B cell (primary cell): Measurements from ENCODE around the gene RNF223. TPM values are rescaled to one million over a fixed set of nuclear protein-coding genes. Genes with fewer than 3 reads are reported as not detected.

Source experiments
- ATAC-seq: fragments of 200-7000 bp; cut with Tn5 transposase; one replicate; pipeline ENCODE4 v1.10.0; 2021; ENCODE audit warnings: low read depth, mild to moderate bottlenecking, moderate number of reproducible peaks, moderate library complexity
- CTCF ChIA-PET: fragments of 350-600 bp; sonication (Branson Sonifier 250); formaldehyde crosslinking; loops from one replicate; lab custom pipeline; 2021; ENCODE audit warnings: antibody characterized with exemption, inconsistent platforms; lab: Charles Lee
- POLR2A ChIA-PET: fragments of 350-600 bp; sonication (Branson Sonifier 250); formaldehyde crosslinking; loops from one replicate; lab custom pipeline; 2021; ENCODE audit warnings: antibody characterized with exemption; lab: Charles Lee
- DNase-seq: peaks from one replicate; pipeline ENCODE4 v3.0.0; 2013
- H2AFZ ChIP-seq: 2 replicates; pipeline ENCODE4 v1.6.1; 2012; ENCODE audit warnings: mild to moderate bottlenecking, low read depth, low read length; ENCODE audit not compliant: insufficient read depth, poor library complexity, severe bottlenecking
- H3K27ac ChIP-seq, 2 donors: 1 replicate in 1 of 2; 2 replicates in 1 of 2; pipeline ENCODE4 v1.5.1; 2012 to 2013; ENCODE audit warnings: low read length in 2 of 2, mild to moderate bottlenecking in 2 of 2, moderate library complexity in 1 of 2
- H3K27me3 ChIP-seq, 4 experiments: fragments of 200-600 bp in 1 of 4; sonication (generic) in 1 of 4; replicated peaks in 1 of 4; 1 replicate in 2 of 4; 2 replicates in 2 of 4; pipeline versions ENCODE4 v1.6.1 to v1.7.0; 2013 to 2016; ENCODE audit warnings: low read length in 3 of 4, mild to moderate bottlenecking in 2 of 4, mixed read lengths in 1 of 4, moderate library complexity in 1 of 4; ENCODE audit not compliant: insufficient read depth in 4 of 4, control insufficient read depth in 3 of 4; ENCODE audit errors: control extremely low read depth in 1 of 4
- H3K36me3 ChIP-seq, 2 experiments: replicated peaks in 1 of 2; 1 replicate in 1 of 2; 2 replicates in 1 of 2; pipeline versions ENCODE4 v1.6.1 to v1.7.1; 2013; ENCODE audit warnings: low read length in 1 of 2; ENCODE audit not compliant: insufficient read depth in 2 of 2, control insufficient read depth in 1 of 2; ENCODE audit errors: control extremely low read depth in 1 of 2, extremely low read depth in 1 of 2
- H3K4me1 ChIP-seq, 2 donors: fragments of 200-600 bp in 1 of 2; sonication (generic) in 1 of 2; 1 replicate in 1 of 2; 2 replicates in 1 of 2; pipeline versions ENCODE4 v1.5.1 to v1.6.1; 2013 to 2017; ENCODE audit warnings: low read length in 2 of 2; ENCODE audit not compliant: control insufficient read depth in 2 of 2, insufficient read depth in 2 of 2
- H3K4me2 ChIP-seq: replicated peaks from 2 replicates; pipeline ENCODE3; 2012; ENCODE audit warnings: mild to moderate bottlenecking, low read depth, low read length; ENCODE audit not compliant: poor library complexity, severe bottlenecking
- H3K4me3 ChIP-seq, 5 experiments: fragments of 200-600 bp in 1 of 5; sonication (generic) in 1 of 5; 1 replicate in 3 of 5; 2 replicates in 2 of 5; pipeline versions ENCODE4 v1.5.1 to v1.7.0; 2011 to 2016; ENCODE audit warnings: low read length in 4 of 5, mild to moderate bottlenecking in 4 of 5, low read depth in 2 of 5, control low read depth in 1 of 5, moderate library complexity in 1 of 5; ENCODE audit not compliant: insufficient read depth in 1 of 5; ENCODE audit errors: control extremely low read depth in 1 of 5, extremely low read depth in 1 of 5
- H3K79me2 ChIP-seq: fragments of 200-600 bp; sonication (generic); one replicate; pipeline ENCODE4 v1.6.0; 2016; ENCODE audit warnings: low read length; ENCODE audit not compliant: control insufficient read depth, insufficient read depth
- H3K9ac ChIP-seq: fragments of 200-600 bp; sonication (generic); 2 replicates; pipeline ENCODE4 v1.6.1; 2017; ENCODE audit warnings: mild to moderate bottlenecking, low read length, moderate library complexity
- H3K9me3 ChIP-seq, 3 donors: one replicate each; pipeline versions ENCODE4 v1.6.1 to v1.7.1; 2013; ENCODE audit warnings: low read length in 2 of 3; ENCODE audit not compliant: control insufficient read depth in 2 of 3, insufficient read depth in 1 of 3; ENCODE audit errors: control extremely low read depth in 1 of 3
- H4K20me1 ChIP-seq: 2 replicates; pipeline ENCODE4 v1.6.0; 2012; ENCODE audit warnings: mild to moderate bottlenecking, low read length; ENCODE audit not compliant: insufficient read depth, control insufficient read depth, poor library complexity, severe bottlenecking
- H3K27ac Mint-ChIP-seq: one replicate; pipeline ENCODE4 v1.8.0; 2021; ENCODE audit warnings: mixed read lengths
- H3K27me3 Mint-ChIP-seq: one replicate; pipeline ENCODE4 v1.8.0; 2021; ENCODE audit warnings: mixed read lengths
- H3K4me1 Mint-ChIP-seq: one replicate; pipeline ENCODE4 v1.8.0; 2021; ENCODE audit warnings: mixed read lengths
- H3K4me3 Mint-ChIP-seq: one replicate; pipeline ENCODE4 v1.8.0; 2021; ENCODE audit warnings: mixed read lengths
- H3K9me3 Mint-ChIP-seq: one replicate; pipeline ENCODE4 v1.8.0; 2022; ENCODE audit warnings: mixed read lengths; ENCODE audit not compliant: insufficient read depth
- CTCF ChIP-seq: fragments of 200-600 bp; IDR thresholded peaks from one replicate; pipeline ENCODE4 v1.8.0; 2022; ENCODE audit warnings: antibody characterized with exemption, mild to moderate bottlenecking
- EZH2 ChIP-seq: IDR thresholded peaks from 2 replicates; pipeline ENCODE4 v1.6.1; 2012; ENCODE audit warnings: borderline replicate concordance, low read depth, mild to moderate bottlenecking, moderate library complexity, low read length; ENCODE audit not compliant: insufficient read depth, poor library complexity, severe bottlenecking
- WGBS: methylation state at CpG from one replicate; pipeline ENCODE4 v1.1.5; 2013; ENCODE audit warnings: missing lambda C conversion rate; ENCODE audit not compliant: insufficient coverage; 5-methylcytosine and 5-hydroxymethylcytosine counted together
- intact Hi-C: fragments of 100-400 bp; cut with micrococcal nuclease; formaldehyde crosslinking; loops from one replicate; pipeline ENCODE4 v1.10.0; 2022
- polyA plus RNA-seq: library from polyadenylated mRNA; depleted of rRNA; stranded (reverse); fragments of >200 nt; gene quantifications from 2 replicates; pipeline ENCODE4 v1.2.3, GENCODE V29; 2012
- total RNA-seq, 2 donors: library from RNA; stranded (reverse); fragments of 120-200 nt in 1 of 2; gene quantifications; 1 replicate in 1 of 2; 2 replicates in 1 of 2; pipeline versions ENCODE4 v1.2.3 to v1.2.4, GENCODE V29; 2013 to 2022

RNF223 gene
- total and polyA plus RNA-seq, 2 donors (not counting 1 experiment from before 2014, with no cell fraction given) = not detected

- H3K4me3 Mint-ChIP-seq = peak overlapping the region; percentile 82
- no peak overlapping the region for H3K27ac ChIP-seq
- no peaks in the 10 kb centered on the region for H3K79me2 ChIP-seq
- ATAC-seq (no peak), DNase-seq (peak; percentile 38)
- no peak overlapping the region for H2AFZ ChIP-seq
- H3K9me3 ChIP-seq = peaks cover 0 to 10% (median 0%) of the 10 kb centered on the region in 3 donors
- peaks cover 27 to 28% of the 10 kb centered on the region in 2 donors for H3K4me1 ChIP-seq
- H4K20me1 ChIP-seq = peaks cover 11% of the 10 kb centered on the region
- H3K36me3 ChIP-seq = no peaks in the 10 kb centered on the region
- no peaks in the 10 kb centered on the region for H3K9me3 Mint-ChIP-seq
- peaks cover 21% of the 10 kb centered on the region for H3K27me3 Mint-ChIP-seq
- ChIA-PET CTCF (interaction anchor here (1.3 to 4.2 kb wide), 3 partner anchors 13 to 25 kb away, joined by 3 to 29 read pairs (median 5); no protein-coding TSS in a partner anchor), POLR2A (interaction anchor here (0.6 to 1.8 kb wide), 8 partner anchors 20 to 677 kb away, joined by 3 to 5 read pairs (median 4); partner anchors contain the start of genes AGRN and C1orf159)
- H3K4me1 Mint-ChIP-seq = peaks cover 35% of the 10 kb centered on the region
- intact Hi-C loops = loop anchor here (10.0 kb wide), 2 partner anchors 165 to 195 kb away; partner anchors contain the start of genes B3GALT6, SDF4 and TNFRSF18
- H3K27me3 ChIP-seq = peaks cover 0 to 38% (median 10%) of the 10 kb centered on the region in 4 experiments
- H3K4me3 ChIP-seq = no peak overlapping the region
- peak overlapping the region; percentile 37 for H3K27ac Mint-ChIP-seq
- TF ChIP-seq EZH2 (no peak), CTCF (no peak)
- peak overlapping the region; percentile 58 for H3K9ac ChIP-seq
- peak overlapping the region; percentile 91 for H3K4me2 ChIP-seq
- WGBS = 7% methylated on average over 13 of the region's 17 CpGs
These were observed 34.8 kb downstream of the RNF223 start for GRCh38 chr1:1039145-1039910.
